DMS153 treated with DMSO at 0.1 percent for 48 hours (cell line): ENCODE results near the gene TAMALIN.

Experiments
- DNase-seq: peaks from one replicate; lab custom pipeline; 2025; ENCODE audit not compliant: unreplicated experiment; lab: John Stamatoyannopoulos, UW

Gene TAMALIN

GRCh38 chr12:51980809-51981127 is 26.0 kb upstream of the TAMALIN start:
- DNase-seq: no peak

- DNase-seq: no peak
Observed at GRCh38 chr12:51984657-51985056, 22.1 kb upstream of the TAMALIN start.

DNA sequence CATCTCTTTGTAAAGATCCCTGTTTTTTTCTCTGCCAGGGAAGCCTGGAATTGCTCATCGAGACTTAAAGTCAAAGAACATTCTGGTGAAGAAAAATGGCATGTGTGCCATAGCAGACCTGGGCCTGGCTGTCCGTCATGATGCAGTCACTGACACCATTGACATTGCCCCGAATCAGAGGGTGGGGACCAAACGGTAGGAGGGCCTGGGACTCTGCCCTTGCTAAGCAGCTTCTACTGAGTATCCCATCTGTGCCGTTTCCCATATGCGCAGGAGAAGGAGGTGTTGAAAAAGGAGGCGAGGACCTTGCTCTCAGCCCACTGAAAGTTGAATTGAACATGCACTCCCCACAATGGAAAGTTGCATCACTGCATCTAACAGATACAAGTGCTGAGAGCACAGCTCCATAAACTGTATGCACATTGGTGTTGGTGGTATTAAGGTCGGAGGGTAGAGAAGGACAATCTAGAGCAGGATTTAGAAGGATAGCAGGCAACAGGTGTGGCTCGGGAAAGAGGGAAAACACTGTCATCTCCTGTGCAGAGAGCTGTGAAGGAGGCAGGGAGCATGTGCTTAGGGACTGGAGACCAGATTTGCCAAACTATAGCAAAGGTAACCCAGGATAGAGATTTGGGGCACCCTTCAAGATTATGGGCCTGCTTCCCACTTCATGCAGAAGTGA is 21.5 kb upstream of the TAMALIN start:
- DNase-seq: no peak

DNA sequence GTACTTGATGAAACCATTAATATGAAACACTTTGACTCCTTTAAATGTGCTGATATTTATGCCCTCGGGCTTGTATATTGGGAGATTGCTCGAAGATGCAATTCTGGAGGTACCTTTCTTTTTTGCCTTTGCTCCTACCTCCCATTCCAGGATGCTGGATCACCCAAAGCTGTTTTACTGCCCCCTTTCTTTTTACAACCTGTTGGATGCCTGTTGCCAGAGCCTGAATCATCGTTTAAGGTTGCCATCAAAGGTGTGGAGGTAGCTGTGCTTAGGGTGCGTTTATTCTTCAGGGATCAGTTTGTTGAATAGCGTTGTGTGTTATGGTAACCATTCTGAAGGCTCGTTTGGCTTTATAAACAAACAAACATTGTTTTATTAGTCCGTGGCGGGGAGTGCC is 19.9 kb upstream of the TAMALIN start:
- no peak for DNase-seq

DNA sequence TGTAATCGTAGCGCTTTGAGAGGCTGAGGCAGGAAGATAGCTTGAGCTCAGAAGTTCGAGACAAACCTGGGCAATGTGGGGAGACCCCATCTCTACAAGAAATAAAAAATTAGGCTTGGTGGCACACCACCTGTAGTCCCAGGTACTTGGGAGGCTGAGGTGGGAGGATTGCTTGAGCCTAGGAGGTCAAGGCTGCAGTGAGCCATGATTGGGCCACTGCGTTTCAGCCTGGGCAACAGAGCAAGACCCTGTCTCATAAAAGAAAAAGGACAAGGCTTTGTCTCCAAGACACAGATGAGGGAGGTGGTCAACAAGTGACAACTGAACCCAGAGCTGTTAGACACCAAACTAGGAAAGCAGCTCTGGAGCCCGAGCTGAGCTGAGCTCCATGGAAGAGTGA is 14.5 kb upstream of the TAMALIN start:
- no peak for DNase-seq

DNA sequence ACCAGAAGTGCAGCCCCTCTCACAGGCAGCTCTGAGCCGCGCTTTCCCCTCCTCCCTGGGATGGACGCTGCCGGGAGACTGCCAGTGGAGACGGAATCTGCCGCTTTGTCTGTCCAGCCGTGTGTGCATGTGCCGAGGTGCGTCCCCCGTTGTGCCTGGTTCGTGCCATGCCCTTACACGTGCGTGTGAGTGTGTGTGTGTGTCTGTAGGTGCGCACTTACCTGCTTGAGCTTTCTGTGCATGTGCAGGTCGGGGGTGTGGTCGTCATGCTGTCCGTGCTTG is 12.3 kb upstream of the TAMALIN start:
- DNase-seq: no peak

- no peak for DNase-seq
Observed at GRCh38 chr12:51994959-51995358, 11.8 kb upstream of the TAMALIN start.

- DNase-seq: no peak
Observed at GRCh38 chr12:51997136-51997535, 9.6 kb upstream of the TAMALIN start.

DNA sequence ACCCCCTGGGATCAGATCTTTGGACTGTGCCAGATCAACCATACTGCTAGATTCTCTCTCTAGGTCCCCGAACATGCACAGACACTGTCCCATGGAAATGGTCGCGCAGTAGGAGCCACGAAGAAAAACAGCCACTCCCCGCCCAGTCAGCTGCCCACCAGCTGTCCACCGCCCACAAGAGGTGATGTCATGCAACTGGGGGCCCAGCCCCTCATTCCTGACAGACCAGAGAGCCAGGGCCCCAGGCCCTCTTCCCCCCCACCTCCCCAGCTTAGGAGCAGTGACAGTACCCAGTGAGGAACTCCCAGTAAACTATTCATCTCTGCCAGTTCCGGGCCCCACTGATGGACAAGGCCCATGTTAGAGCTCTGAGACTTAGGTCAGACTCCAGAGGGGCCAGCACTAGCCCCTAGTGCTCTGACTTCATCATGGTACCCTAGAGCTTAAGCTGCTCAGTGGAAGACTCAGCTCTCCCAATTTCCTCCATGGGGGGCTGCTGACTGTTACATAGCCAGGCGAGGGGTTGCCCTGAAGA is 3.7 kb upstream of the TAMALIN start:
- DNase-seq: no peak

DNA sequence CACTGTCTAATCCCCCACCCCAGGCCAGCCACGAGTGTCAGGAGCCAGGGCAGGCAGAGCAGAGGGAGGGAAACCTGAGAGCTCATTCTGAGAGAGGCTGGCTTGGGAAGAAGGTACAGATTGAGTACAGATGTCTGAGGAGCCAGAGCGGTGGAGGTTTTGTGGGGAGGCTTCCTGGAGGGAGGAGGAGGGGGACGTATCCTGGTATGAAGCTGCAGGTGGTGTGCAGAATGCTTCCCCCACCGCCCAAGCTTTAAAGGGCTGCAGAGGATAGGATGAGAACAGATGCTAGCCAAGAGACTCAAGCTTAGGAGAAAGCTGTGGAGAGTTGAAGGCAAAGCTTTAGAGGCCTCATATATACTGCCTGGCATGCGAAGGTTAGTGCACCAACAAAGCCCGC is 3.2 kb upstream of the TAMALIN start:
- no peak for DNase-seq

- DNase-seq: peak; percentile 57
Observed at GRCh38 chr12:52004042-52004648, 2.6 kb upstream of the TAMALIN start.

DNA sequence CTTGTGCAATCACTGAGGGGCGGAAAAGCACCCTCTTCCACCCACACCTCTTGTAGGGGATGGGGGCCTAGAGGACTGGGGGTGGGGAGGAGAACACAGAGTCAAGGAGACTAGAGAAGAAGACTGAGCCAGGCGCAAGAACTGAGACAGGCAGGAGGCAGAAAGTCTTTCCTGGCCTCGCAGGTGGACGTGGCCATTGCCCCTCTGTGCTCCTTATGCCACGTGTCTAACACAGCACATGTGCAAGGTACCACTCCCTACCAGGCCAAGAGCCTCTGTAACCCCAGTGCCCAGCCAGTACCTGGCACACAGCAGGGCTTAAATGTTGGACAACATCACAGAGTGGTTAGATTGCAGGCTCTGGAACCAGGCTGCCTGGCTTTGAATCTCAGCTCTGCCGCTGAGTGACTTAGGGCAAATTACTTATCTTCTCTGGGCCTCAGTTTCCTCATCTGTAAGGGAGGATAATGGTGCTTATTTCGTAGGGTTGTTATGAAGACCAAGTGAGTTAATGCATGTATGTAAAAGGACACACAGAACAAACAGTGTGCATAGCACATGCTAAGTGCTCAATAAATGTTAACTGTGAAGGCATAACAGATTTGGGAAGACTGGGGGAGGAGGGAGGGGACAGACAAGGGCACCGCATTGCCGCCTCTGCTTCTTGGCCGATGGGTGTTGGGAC is 1.4 kb upstream of the TAMALIN start:
- DNase-seq: no peak

DNA sequence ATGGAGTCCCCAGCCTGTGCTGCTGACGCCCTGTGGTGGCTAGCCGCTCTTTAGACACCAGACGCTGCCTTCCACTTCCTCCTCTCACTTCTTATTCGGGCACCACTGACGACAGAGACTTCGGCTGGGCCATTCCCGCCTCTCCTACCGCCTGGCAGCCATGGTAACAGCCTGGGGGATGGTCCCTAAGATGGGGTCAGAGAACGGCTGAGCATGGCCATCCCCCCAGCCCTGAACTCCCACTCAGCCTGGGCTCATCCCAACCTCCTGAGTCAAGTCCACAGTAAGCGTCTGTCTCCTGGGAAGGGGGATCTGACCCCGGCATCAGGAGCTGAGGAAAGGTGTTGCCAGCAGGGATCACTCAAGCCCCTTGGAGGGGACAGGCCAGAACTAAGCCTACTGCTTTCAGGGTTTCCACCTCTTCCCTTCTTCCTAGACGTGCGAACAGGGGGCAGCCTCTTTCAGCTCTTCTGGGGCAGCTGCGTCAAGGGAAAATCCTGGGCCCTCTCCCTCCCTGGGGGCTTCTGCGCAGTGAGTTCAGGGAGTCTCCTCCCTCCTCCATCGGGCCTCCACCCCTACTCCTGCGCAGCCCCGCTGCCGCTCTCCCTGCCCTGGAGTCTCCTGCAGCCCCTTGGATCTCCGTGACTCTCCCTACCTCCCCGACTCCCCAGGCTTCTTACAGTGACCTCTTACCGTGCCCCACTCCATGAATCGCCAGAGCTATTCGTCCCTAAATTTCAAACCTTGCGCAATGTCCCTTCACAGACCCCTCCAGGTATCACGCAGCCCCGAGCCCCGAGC is 643 bp upstream of the TAMALIN start:
- DNase-seq: no peak

DNA sequence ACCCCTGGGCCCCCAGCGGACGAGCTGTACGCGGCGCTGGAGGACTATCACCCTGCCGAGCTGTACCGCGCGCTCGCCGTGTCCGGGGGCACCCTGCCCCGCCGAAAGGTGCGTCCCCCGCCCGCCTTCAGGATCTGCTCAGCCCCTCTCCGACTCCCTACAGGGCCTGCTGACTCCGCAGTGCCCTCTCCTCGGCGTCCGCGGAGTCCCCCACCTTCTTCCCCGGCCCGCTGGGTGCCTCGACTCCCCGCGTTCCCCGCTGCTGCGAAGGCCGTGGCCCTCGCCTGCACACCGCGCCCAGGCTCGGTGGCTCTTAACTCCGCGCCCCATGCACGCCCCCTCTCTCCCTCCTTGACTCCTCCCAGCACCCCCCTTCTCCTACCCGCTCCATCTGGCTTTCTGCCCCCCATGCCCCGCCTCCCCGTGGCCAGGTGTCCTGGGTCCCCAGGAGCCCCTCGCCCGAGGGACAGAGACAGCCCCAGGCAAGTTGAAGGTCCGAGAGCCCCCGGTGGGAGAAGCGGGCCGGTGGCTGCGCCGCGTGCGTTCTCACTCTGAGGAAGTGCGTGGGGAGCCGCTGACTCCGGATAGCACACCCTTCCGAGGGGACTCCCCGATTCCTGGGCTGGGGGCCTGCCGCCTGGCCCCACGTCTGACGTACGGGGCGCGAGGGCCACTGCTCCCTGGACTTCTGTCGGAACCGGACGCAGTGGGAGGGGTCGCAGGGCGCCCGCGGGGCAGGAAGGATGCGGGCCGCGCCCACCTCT is 594 bp downstream of the TAMALIN start:
- DNase-seq: no peak

DNA sequence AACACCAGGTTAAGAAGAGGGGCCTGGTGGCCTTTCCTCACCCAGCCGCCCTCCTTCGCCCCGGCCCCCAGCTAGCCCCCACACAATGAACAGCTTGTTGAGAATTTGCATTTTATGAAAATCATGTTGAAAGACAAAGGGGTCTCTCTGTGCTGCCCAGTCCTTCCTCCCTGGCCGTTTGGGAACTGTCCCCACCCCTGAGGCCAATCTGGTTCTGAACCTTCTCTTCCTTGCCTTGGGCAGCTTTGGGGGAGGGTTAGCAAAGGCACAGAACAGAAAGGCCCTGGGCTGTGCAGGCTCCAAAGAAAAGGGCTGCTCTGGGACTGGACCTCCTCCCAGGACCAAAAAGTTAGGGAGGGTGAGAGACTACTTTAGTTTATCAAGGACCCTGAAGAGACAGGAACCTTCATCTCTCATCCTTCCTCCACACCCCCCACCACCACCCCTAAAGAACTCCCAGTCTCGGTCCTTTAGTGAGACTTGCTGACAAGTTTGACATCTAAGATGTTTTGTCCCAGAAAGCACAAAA is 1.3 kb downstream of the TAMALIN start:
- no peak for DNase-seq

- no peak for DNase-seq
Observed at GRCh38 chr12:52009081-52009751, 2.5 kb downstream of the TAMALIN start.

DNA sequence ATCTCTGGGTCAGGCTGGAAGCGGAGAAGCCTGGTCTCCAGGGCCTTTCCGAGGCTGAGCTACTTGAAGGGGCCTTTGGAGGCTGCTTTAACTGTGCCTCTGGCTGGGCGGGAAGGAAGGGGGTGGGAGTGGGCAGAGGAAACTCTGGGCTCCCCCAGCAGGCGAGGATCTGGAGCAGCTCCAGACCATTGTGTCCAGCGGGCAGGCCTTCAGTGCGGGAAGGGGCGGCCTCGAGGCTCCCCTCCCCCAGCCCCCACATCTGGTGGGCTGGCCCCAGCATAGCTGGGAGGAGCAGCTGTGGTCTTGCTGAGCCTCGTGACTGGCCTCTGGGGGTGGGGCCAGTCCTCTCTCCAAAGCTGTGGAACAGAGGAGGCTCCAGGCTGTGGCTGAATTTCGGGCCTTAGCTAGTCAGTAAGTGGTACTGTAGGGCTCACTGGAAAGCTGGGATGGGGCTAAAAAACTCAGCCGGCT is 3.4 kb downstream of the TAMALIN start:
- DNase-seq: no peak

GRCh38 chr12:52010692-52011601 is 4.2 kb downstream of the TAMALIN start:
- DNase-seq: no peak

- no peak for DNase-seq
Observed at GRCh38 chr12:52011602-52012214, 5.0 kb downstream of the TAMALIN start.
